Measurements from ENCODE around the gene OR7A10.

DNA sequence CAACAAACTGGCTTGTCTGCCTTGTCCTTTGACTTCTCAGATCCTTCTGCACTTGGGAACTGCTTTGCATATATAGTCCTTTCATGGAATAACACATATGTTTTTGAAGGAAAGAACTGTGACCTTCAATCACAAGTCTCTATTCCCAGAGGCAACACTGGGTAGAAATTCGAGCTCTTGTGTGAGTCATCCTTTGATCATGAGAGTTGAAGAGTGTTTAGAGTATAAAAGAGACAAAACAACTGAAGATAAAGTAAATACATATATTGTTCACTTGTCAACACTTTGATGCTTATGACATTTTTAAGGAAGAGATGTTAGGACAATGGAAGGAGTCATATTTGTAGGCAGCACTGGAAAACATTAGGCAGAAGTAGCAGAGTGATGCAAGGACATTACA is 8.5 kb downstream of the OR7A10 start:
- TF ChIP-seq CTCF (IDR thresholded peaks at IDR 0.05; ENCODE audit: borderline replicate concordance, extremely low read depth, low read length, poor library complexity, severe bottlenecking), result no peak
- no peak for TF ChIP-seq EZH2 (IDR thresholded peaks at IDR 0.05; ENCODE audit: borderline replicate concordance, low read depth, low read length, severe bottlenecking)

Measured in DND-41 (cell line).